Stimulated activated naive CD4-positive, alpha-beta T cell (primary cell): ENCODE data around the gene TBC1D5.
"Not testable (repeated sequence)": the region's sequence is repeated elsewhere in the genome, so short reads cannot be mapped to it uniquely, and the experiment has no call there.

Source experiments
- DNase-seq, 6 experiments: peaks; one replicate each; lab custom pipeline; 2025; lab: John Stamatoyannopoulos, UW

TBC1D5 gene

DNA sequence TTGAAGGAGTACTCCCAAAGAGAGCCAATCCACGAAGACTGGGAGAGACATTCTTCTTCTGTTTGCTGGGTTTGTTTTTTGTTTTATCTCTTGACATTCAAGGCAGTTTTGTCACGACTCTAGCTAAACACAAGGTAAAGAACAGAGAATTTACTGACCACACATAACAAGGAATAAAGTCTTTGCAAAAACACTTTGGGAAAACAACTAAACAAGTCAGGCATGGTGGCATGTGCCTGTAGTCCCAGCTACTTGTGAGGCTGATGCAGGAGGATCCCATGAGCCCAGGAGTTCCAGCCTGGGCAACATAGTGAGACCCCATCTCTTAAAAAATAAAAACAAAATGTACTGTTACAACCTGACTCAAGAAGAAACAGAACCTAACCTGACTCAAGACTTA is 28.0 kb downstream of the TBC1D5 start:
- DNase-seq, result no peak

- no peak for DNase-seq
Measured at GRCh38 chr3:17709236-17709810, 33.1 kb downstream of the TBC1D5 start.

GRCh38 chr3:17707813-17708543 is 34.5 kb downstream of the TBC1D5 start:
- no peak for DNase-seq

GRCh38 chr3:17705991-17706390 is 36.4 kb downstream of the TBC1D5 start:
- DNase-seq, result not testable (repeated sequence)

DNA sequence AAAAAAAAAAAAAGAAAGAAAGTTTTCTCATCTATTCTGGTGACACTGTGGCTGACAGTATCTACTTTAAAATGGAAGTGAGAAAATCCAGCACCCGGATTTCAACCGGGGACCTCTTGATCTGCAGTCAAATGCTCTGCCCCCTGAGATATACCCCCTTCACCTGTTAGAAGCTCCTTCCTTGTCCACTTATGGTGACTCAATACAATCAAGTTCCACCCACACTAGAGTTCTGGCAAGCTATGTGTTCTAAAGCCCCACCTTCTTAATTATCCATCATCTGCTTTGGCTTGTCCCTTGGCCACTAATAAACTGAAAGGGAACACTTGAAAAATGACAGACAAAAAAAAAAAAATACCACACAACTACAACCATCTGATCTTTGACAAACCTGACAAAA is 42.6 kb downstream of the TBC1D5 start:
- not testable (repeated sequence) for DNase-seq

DNA sequence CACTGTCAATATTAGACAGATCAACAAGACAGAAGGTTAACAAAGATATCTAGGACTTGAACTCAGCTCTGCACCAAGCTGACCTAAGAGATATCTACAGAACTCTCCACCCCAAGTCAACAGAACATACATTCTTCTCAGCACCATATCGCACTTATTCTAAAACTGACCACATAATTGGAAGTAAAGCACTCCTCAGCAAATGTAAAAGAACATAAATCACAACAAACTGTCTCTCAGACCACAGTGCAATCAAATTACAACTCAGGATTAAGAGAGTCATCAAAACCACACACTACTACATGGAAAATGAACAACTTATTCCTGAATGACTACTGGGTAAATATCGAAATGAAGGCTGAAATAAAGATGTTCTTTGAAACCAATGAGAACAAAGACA is 46.8 kb downstream of the TBC1D5 start:
- DNase-seq, result not testable (repeated sequence)

- not testable (repeated sequence) for DNase-seq
Measured at GRCh38 chr3:17693670-17693999, 48.8 kb downstream of the TBC1D5 start.

DNA sequence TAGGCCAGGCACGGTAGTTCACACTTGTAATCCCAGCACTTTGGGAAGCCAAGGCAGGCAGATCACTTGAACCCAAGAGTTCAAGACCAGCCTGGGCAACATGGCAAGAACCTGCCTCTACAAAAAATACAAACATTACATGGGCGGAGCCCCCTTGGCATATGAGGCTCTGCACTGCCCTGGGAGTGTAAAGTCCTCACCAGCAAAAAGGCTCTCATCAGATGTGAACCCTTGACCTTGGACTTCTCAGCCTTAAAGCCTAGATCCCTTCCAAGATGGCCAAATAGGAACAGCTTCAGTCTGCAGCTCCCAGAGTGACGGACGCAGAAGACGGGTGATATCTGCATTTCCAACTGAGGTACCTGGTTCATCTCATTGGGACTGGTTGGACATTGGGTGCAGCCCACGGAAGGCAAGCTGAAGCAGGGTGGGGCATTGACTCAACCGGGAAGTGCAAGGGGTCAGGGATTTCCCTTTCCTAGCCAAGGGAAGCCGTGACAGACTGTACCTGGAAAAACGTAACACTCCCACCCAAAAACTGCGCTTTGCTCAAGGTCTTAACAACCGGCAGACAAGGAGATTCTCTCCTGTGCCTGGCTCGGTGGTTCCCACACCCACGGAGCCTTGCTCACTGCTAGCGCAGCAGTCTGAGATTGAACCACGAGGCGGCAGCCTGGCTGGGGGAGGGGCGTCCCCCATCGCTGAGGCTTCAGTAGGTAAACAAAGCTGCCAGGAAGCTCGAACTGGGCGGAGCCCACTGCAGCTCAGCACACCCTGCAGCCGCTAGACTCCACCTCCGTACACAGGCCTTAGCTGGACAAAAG is 49.4 kb downstream of the TBC1D5 start:
- DNase-seq, result peak in 1 of 6 experiments; percentile 3

GRCh38 chr3:17687566-17687965 is 54.9 kb downstream of the TBC1D5 start:
- no peak for DNase-seq

DNA sequence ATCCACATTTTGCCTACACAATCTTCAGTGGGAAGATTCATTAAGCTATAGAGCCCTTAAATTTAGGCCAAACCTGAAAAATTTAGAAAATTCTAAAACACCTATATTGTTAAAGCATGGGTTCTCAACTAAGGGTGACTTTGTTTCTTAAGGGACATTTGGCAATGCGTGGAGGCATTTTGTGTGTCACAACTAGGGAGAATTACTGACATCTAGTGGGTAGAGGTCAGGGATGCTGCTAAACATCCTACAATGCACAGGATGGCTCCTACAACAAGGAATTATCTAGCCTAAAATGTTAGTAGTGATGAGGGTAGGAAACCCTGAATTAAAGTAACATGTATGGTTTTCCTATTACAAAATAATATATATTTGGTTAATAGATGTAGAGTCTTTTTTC is 55.8 kb downstream of the TBC1D5 start:
- DNase-seq, result no peak

DNA sequence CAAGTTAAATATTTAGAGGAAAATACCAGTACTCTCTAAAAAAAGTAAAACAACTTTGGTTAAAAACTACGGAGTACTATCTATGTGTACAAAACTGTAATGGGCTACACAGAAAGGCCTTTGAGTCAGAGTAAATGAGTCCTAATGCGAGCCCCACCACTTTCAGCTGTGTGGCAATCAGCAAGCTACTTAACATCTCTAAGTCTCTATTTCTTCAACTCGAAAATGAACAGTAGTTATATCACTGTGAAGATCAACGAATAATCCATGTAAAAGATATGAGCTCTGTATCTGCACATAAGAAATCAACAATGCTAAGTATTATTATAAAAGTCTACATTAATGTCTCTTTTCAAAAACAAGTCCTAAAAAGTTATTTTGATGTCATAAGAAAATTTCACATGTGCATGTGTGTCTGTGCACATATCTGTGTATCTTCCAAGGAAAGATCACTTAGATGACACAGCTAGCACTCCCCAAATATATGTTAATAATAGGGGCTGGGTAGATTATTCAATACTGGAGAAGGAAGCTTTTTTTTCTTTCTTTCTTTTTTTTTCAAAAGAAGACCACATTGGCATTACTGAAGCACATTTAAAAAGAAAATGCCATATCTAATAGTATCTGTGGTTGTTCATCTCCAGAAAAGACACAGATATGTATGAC is 58.8 kb downstream of the TBC1D5 start:
- no peak for DNase-seq

DNA sequence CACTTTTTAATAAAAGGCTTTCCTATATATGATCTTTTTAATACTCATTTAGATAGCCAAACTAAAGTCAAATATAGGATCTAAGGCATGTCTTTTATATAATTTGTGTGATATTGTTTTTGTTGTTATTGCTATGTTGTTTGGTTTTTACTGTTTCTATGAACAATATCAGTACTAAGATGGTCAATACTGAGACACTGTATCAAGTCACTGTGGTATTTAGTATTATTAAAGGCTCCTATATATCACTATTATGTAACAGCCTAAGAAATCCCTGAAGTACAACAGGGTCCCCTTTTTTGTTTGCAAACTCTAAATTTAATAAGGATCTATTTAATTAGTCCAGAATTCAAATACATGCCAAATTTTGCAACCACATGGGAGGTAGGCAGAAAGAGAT is 61.9 kb downstream of the TBC1D5 start:
- no peak for DNase-seq

DNA sequence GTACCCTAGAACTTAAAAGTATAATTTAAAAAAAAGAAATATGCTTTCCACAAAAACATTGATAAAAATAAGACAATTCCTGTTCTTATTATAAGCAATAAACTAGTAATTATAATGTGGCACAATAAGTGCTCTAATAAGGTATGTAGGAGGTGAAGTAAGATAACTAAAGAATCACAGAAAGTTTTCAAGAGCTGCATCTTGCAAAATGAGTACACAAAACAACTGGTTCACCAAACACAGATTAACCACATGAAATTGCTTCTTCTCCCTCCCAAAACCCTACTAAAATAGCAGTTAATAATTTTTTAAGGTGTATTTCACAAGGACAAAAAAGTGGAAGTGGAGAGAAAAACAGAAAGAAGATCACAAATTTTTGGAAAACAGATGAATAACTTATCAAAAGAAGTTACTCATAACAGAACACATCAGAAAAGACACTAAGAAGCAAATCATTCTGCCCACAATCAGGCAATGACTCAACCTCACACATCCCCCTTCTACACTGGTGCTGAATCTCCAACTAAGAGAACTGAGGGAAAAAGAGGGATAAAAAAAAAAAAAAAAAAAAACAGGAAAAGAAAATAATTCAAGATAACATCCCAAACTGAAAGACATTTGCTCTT is 64.2 kb downstream of the TBC1D5 start:
- no peak for DNase-seq

- no peak for DNase-seq
Measured at GRCh38 chr3:17674082-17674686, 68.2 kb downstream of the TBC1D5 start.

GRCh38 chr3:17672506-17672905 is 69.9 kb downstream of the TBC1D5 start:
- DNase-seq, result no peak

DNA sequence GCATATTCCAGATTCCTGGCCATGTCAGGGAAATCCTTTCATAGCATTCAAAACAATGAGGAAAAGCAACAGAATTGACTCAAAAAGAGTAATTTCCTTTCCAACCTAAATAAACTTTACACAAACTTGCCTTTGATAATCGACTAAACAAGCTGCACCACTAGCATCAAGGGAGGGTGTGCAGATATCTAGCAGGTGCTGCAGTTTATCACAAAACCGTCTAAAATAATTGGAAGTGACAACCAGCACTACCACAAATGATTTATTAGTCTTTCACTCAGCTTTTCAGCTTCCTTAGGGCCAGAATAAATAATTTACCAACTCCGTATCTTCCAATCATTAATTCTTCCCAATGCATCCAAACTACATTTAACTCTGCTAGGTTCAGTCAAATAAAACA is 71.7 kb downstream of the TBC1D5 start:
- no peak for DNase-seq

DNA sequence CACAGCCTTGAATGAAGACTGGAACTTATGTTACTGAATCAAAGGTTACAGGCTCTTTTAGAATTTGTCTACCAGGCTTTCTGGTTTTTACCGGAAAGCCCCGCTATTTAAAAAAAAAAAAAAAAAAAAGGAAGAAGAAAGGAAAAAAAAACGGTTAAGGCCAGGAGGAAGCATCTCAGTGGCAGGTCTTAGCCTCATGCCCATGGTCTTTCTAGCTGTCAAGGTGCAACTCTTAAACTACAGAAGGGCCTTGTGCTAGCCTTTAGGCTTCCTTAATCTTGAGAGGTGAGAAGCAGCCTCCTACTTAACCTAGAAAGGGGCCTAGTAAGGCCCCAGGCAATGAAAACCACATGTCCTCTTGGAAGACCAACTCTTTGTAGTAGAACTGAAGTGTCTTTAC is 77.5 kb downstream of the TBC1D5 start:
- no peak for DNase-seq

- DNase-seq, result no peak
Measured at GRCh38 chr3:17656264-17656663, 86.2 kb downstream of the TBC1D5 start.

DNA sequence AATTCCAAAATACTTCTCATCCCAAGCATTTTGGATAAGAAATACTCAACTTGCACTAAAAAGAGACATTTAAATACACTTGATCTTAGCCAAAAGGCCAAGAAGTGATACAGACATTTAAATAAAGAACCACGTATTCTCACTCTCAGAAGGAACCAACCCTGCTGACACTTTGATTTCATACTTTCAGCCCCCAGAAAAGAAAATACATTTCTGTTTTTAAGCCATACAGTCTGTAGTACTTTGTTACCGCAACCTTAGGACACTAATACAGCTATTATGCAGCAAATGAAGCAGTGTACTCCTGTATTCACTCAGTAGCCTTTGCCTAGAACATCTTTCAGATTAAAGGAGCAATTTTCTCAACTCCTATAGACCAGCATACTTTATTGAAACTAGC is 86.7 kb downstream of the TBC1D5 start:
- no peak for DNase-seq

- not testable (repeated sequence) for DNase-seq
Measured at GRCh38 chr3:17649748-17650147, 92.7 kb downstream of the TBC1D5 start.

GRCh38 chr3:17648630-17649355 is 93.6 kb downstream of the TBC1D5 start:
- DNase-seq, result not testable (repeated sequence)
